ENCODE measurements around the gene SDCCAG8. TPM values are rescaled to one million over a fixed set of nuclear protein-coding genes. Genes with fewer than 3 reads are reported as not detected.
A peak's percentile ranks its signal among the peaks of the same experiment; 100 is the strongest.
"Not testable (repeated sequence)": the region's sequence is repeated elsewhere in the genome, so short reads cannot be mapped to it uniquely, and the experiment has no call there.

SDCCAG8 gene
- total RNA-seq: 10 to 100 TPM; 18.4 to 18.8 TPM

- intact Hi-C loops (cut with DNase I): no loop called here
- no peak for TF ChIP-seq CTCF (IDR thresholded peaks at IDR 0.05)
- Histone ChIP-seq H3K36me3 (no peaks in the 10 kb centered on the region), H3K9ac (ENCODE audit: low read depth in 2 of 2, low read length in 2 of 2) (peak within 1 kb of the TSS; percentile 77 to 98), H3K9me3 (no peaks in the 10 kb centered on the region), H3K4me3 (peak within 1 kb of the TSS; percentile 82), H3K4me1 (peaks cover 6% of the 10 kb centered on the region), H3K27me3 (no peaks in the 10 kb centered on the region), H3K27ac (peak within 1 kb of the TSS; percentile 95)
- peak; percentile 97 for DNase-seq
Measured at GRCh38 chr1:243255791-243256512, at the start of gene SDCCAG8. TSS of gene SDCCAG8 (plus strand) at chr1:243256041. CDS start at chr1:243256174, 133 bp downstream.

- H3K27me3 ChIP-seq; intact Hi-C loops (cut with DNase I); DNase-seq; H3K9me3 ChIP-seq; H3K4me3 ChIP-seq; H3K4me1 ChIP-seq; H3K27ac ChIP-seq; H3K9ac ChIP-seq (ENCODE audit: low read depth in 2 of 2, low read length in 2 of 2); H3K36me3 ChIP-seq: not testable (repeated sequence)
Measured at GRCh38 chr1:243211984-243212383, 43.9 kb upstream of the SDCCAG8 start.

GRCh38 chr1:243213045-243213787, 42.6 kb upstream of the SDCCAG8 start:
- Histone ChIP-seq H3K9me3 (no peaks in the 10 kb centered on the region), H3K4me3 (no peak overlapping the region), H3K27ac (no peak overlapping the region), H3K27me3 (no peaks in the 10 kb centered on the region), H3K9ac (ENCODE audit: low read depth in 2 of 2, low read length in 2 of 2) (no peak overlapping the region), H3K36me3 (no peaks in the 10 kb centered on the region), H3K4me1 (no peaks in the 10 kb centered on the region)
- no peak for TF ChIP-seq CTCF (IDR thresholded peaks at IDR 0.05)
- intact Hi-C loops (cut with DNase I): no loop called here
- no peak for DNase-seq

GRCh38 chr1:243215276-243215875, 40.5 kb upstream of the SDCCAG8 start:
- H3K27ac ChIP-seq; H3K4me3 ChIP-seq; H3K36me3 ChIP-seq; H3K4me1 ChIP-seq; H3K9ac ChIP-seq (ENCODE audit: low read depth in 2 of 2, low read length in 2 of 2); intact Hi-C loops (cut with DNase I); DNase-seq; H3K9me3 ChIP-seq; H3K27me3 ChIP-seq: not testable (repeated sequence)

GRCh38 chr1:243216741-243217140, 39.1 kb upstream of the SDCCAG8 start:
- no peaks in the 10 kb centered on the region for H3K9me3 ChIP-seq
- H3K27ac ChIP-seq: no peak overlapping the region

More at GRCh38 chr1:243216741-243217140, 39.1 kb upstream of the SDCCAG8 start:
- no peak for TF ChIP-seq CTCF (IDR thresholded peaks at IDR 0.05)
- H3K9ac ChIP-seq (ENCODE audit: low read depth in 2 of 2, low read length in 2 of 2): no peak overlapping the region
- no peaks in the 10 kb centered on the region for H3K27me3 ChIP-seq
- intact Hi-C loops (cut with DNase I): no loop called here
- H3K36me3 ChIP-seq: no peaks in the 10 kb centered on the region
- DNase-seq: no peak
- no peaks in the 10 kb centered on the region for H3K4me1 ChIP-seq
- H3K4me3 ChIP-seq: no peak overlapping the region
